ENCODE data around the gene KISS1. TPM values are rescaled to one million over a fixed set of nuclear protein-coding genes. Genes with fewer than 3 reads are reported as not detected.

KISS1 gene
- total and polyA plus RNA-seq, 12 donors, result not detected

GRCh38 chr1:204221271-204221670 is 25.0 kb upstream of the KISS1 start:
- intact Hi-C loops (cut with DNase I), result no loop called here
- DNase-seq (no peak), ATAC-seq (no peak)
- Histone ChIP-seq H3K4me1 (peaks cover 0 to 11% (median 0%) of the 10 kb centered on the region in 9 donors), H3K4me3 (no peak overlapping the region), H3K27ac (no peak overlapping the region), H3K27me3 (no peaks in the 10 kb centered on the region), H3K9me3 (no peaks in the 10 kb centered on the region), H3K36me3 (peaks cover 0 to 39% (median 0%) of the 10 kb centered on the region in 9 donors)
- WGBS, 2 donors, result 87 to 91% methylated on average over 11 of the region's 11 CpGs
- TF ChIP-seq CTCF (IDR thresholded peaks at IDR 0.05), result no peak

GRCh38 chr1:204219971-204220616 is 23.8 kb upstream of the KISS1 start:
- no peaks in the 10 kb centered on the region for H3K27me3 ChIP-seq
- peaks cover 0 to 11% (median 0%) of the 10 kb centered on the region in 9 donors for H3K4me1 ChIP-seq
- H3K36me3 ChIP-seq, result peaks cover 0 to 29% (median 0%) of the 10 kb centered on the region in 9 donors
- H3K9me3 ChIP-seq, result no peaks in the 10 kb centered on the region
- no peak overlapping the region for H3K4me3 ChIP-seq
- WGBS, 2 donors, result 84 to 86% methylated on average over 10 of the region's 10 CpGs
- DNase-seq (no peak), ATAC-seq (no peak)
- intact Hi-C loops (cut with DNase I), result loop anchor here in 2 of 10 donors (2.0 to 10.0 kb wide), 2 partner anchors 85 to 143 kb away; no protein-coding TSS in a partner anchor
- no peak for TF ChIP-seq CTCF (IDR thresholded peaks at IDR 0.05)
- H3K27ac ChIP-seq, result no peak overlapping the region

GRCh38 chr1:204218552-204218951 is 22.3 kb upstream of the KISS1 start:
- intact Hi-C loops (cut with DNase I), result loop anchor here in 2 of 10 donors (2.0 to 10.0 kb wide), 2 partner anchors 86 to 144 kb away; no protein-coding TSS in a partner anchor
- WGBS, 2 donors, result 67 to 71% methylated on average over 2 of the region's 2 CpGs

GRCh38 chr1:204217648-204218000 is 21.3 kb upstream of the KISS1 start:
- Histone ChIP-seq H3K4me3 (no peak overlapping the region), H3K27me3 (peaks cover 0 to 11% (median 0%) of the 10 kb centered on the region in 7 donors), H3K36me3 (peaks cover 0 to 19% (median 0%) of the 10 kb centered on the region in 9 donors), H3K27ac (no peak overlapping the region), H3K4me1 (peaks cover 0 to 17% (median 7%) of the 10 kb centered on the region in 9 donors), H3K9me3 (no peaks in the 10 kb centered on the region)
- DNase-seq, result no peak
- WGBS, 2 donors, result 53 to 65% methylated on average over 4 of the region's 4 CpGs
- no peak for ATAC-seq
- no peak for TF ChIP-seq CTCF (IDR thresholded peaks at IDR 0.05)
- intact Hi-C loops (cut with DNase I), result loop anchor here in 2 of 10 donors (2.0 to 10.0 kb wide), 2 partner anchors 87 to 145 kb away; no protein-coding TSS in a partner anchor

More at GRCh38 chr1:204218552-204218951, 22.3 kb upstream of the KISS1 start:
- no peak overlapping the region for H3K27ac ChIP-seq
- peaks cover 0 to 24% (median 0%) of the 10 kb centered on the region in 9 donors for H3K36me3 ChIP-seq
- peaks cover 0 to 6% (median 0%) of the 10 kb centered on the region in 7 donors for H3K27me3 ChIP-seq
- DNase-seq (no peak), ATAC-seq (no peak)
- H3K4me1 ChIP-seq, result peaks cover 0 to 22% (median 7%) of the 10 kb centered on the region in 9 donors
- TF ChIP-seq CTCF (IDR thresholded peaks at IDR 0.05), result no peak
- no peak overlapping the region for H3K4me3 ChIP-seq
- H3K9me3 ChIP-seq, result no peaks in the 10 kb centered on the region
